ENCODE measurements around the gene NOTCH1.

Gene NOTCH1

GRCh38 chr9:136531904-136532798 lies 13.7 kb downstream of the NOTCH1 start:
- POLR2A ChIA-PET, result no interaction called here
- no peak for DNase-seq (ENCODE audit: low read depth, low spot score)
- CTCF ChIA-PET, result interaction anchor here (0.8 to 1.1 kb wide), 2 partner anchors 8 to 133 kb away, joined by 3 read pairs; no protein-coding TSS in a partner anchor
- no peak for TF ChIP-seq CTCF (IDR thresholded peaks at IDR 0.05; ENCODE audit: insufficient read depth, low read length, missing control alignments)
- H3K4me3 ChIP-seq (ENCODE audit: low read depth, low read length), result no peak overlapping the region

GRCh38 chr9:136531186-136531903 lies 14.5 kb downstream of the NOTCH1 start:
- no peak overlapping the region for H3K4me3 ChIP-seq (ENCODE audit: low read depth, low read length)
- POLR2A ChIA-PET, result no interaction called here
- DNase-seq (ENCODE audit: low read depth, low spot score), result no peak
- CTCF ChIA-PET, result interaction anchor here (1.1 kb wide), 1 partner anchor 9 kb away, joined by 3 read pairs; no protein-coding TSS in a partner anchor
- no peak for TF ChIP-seq CTCF (IDR thresholded peaks at IDR 0.05; ENCODE audit: insufficient read depth, low read length, missing control alignments)

DNA sequence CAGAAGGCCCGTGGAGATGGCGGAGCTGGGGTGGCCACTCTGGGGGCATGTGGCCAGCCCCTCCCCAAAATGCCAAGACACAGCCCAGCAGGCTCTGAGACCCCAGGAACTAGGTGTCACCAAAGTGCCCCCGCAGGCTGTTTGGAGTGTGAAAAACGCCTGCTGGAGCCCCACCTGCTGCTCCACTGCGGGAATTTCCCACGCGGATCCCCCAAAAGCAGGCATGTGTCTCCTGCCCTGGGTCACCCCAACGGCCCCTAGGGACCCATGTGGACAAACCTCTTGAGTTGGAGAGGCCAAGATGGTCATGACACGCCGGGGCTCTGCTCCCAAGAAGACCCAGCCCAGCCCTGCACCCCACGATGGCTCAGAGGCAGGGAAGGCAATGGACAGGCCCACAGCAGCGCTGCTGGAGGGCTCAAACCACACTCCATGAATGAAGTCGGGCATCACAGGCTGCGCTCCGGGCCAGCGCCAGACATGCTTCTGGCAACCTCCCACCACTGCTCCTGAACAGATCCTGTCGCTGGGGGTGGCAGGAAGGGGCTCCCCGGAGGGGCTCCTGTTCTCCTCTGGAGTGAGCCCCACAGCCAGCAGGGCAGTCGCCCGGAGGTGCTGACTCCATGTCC lies 15.3 kb downstream of the NOTCH1 start:
- TF ChIP-seq CTCF (IDR thresholded peaks at IDR 0.05; ENCODE audit: insufficient read depth, low read length, missing control alignments), result no peak
- ChIA-PET CTCF (interaction anchor here (1.1 to 2.6 kb wide), 3 partner anchors 10 to 45 kb away, joined by 3 to 12 read pairs (median 5); no protein-coding TSS in a partner anchor), POLR2A (no interaction called here)
- no peak overlapping the region for H3K4me3 ChIP-seq (ENCODE audit: low read depth, low read length)
- DNase-seq (ENCODE audit: low read depth, low spot score), result no peak

DNA sequence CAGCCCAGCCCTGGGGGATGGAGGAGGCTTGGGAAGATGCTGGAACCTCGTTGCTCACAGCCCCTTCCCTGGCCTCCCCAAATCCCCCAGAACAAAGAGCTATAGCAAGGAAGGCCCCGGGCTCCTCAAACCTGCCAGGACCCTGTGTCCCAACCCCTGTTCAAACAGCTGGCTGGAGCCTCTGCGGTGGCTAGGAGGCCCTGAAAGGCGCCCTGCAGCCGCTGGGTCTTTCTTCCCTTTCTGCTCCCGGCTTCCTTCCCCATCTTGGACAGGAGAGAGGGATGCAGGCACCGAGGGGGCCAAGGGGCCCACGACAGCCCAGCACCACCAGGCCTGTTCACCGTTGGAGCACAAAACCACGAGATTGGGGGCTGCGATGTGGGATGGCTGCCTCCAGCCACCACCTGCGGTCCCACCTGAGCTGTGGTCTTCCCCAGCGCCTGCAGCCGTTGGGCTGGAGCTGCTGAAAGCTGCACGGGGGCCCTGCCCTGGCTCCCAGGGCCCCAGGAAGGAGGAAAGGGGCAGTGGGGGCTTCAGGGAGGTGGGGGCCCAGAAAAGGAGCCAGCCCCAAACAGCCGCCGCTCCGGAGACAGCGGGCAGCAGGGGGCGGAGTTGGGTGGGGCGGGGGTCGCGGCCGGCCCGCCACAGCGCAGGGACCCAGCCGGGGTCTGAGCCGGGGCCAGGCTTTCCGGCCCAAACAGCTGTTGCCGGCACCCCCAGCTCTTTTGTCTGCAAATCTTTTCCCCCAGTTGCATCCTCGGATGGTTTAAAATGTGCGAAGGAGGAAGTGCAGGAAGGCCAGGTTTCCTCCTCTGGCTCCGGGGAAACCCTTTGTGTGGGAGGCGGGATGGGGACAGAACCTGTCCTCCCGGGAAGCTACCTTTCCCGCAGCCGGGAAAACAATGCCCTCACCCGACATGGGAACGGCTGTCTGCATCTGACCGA lies 16.1 kb downstream of the NOTCH1 start:
- no peak for TF ChIP-seq CTCF (IDR thresholded peaks at IDR 0.05; ENCODE audit: insufficient read depth, low read length, missing control alignments)
- CTCF ChIA-PET, result interaction anchor here (1.3 to 2.6 kb wide), 3 partner anchors 8 to 45 kb away, joined by 4 to 12 read pairs (median 5); no protein-coding TSS in a partner anchor
- POLR2A ChIA-PET, result no interaction called here
- no peak for DNase-seq (ENCODE audit: low read depth, low spot score)
- H3K4me3 ChIP-seq (ENCODE audit: low read depth, low read length), result no peak overlapping the region

DNA sequence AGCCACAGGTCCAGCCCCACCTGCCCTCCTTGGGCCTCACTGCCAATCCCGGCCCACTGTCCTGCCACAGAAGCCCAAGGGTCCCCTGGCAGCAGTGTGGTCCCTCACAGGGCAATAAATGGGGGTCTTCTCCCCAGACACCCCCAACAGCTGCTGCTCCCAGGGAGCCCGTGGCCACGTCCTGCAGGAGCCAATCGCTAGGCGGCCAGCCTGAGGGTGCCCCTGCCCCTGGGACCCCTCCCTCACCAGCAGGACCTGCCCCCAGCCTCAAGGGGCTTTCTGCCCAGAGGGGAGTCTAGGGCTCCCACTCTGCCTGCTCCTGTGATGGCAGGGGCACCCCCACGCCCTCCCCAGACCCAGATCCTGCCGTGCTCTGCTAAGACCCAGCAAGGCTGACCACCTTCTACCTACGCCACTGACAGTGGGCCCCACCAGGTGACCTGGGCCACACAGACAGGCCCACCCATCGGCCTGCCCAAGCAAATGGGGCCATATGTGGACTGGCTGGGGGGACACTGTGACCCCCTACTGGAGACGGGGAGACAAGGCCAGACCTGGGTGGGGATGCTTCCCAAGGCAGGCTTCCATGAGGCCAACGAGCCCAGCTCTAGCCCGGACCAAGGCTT lies 17.0 kb downstream of the NOTCH1 start:
- CTCF ChIA-PET, result interaction anchor here (1.0 to 2.6 kb wide), 3 partner anchors 9 to 44 kb away, joined by 3 to 12 read pairs (median 4); no protein-coding TSS in a partner anchor
- TF ChIP-seq CTCF (IDR thresholded peaks at IDR 0.05; ENCODE audit: insufficient read depth, low read length, missing control alignments), result no peak
- no peak for DNase-seq (ENCODE audit: low read depth, low spot score)
- POLR2A ChIA-PET, result no interaction called here
- no peak overlapping the region for H3K4me3 ChIP-seq (ENCODE audit: low read depth, low read length)
